Measurements from ENCODE around the gene PTGER3. TPM values are rescaled to one million over a fixed set of nuclear protein-coding genes. Genes with fewer than 3 reads are reported as not detected.

Gene PTGER3
- total RNA-seq, 4 donors from 2014 or later = 0.31 to 10.3 (median 0.57) TPM

- H3K27me3 ChIP-seq = no peaks in the 10 kb centered on the region
- 40 to 60% methylated on average over 1 of the region's 1 CpG for WGBS, 2 donors
Observed at GRCh38 chr1:70997793-70998192, 49.8 kb downstream of the PTGER3 start.

GRCh38 chr1:70994753-70995268, 52.8 kb downstream of the PTGER3 start:
- intact Hi-C loops (cut with DNase I) = no loop called here
- H3K4me3 ChIP-seq = no peak overlapping the region
- no peaks in the 10 kb centered on the region for H3K9me3 ChIP-seq
- WGBS, 2 donors = 63 to 81% methylated on average over 1 of the region's 1 CpG
- no peak overlapping the region for H3K27ac ChIP-seq
- no peaks in the 10 kb centered on the region for H3K4me1 ChIP-seq
- no peak for DNase-seq
- no peaks in the 10 kb centered on the region for H3K36me3 ChIP-seq
- no peaks in the 10 kb centered on the region for H3K27me3 ChIP-seq
- no peak for TF ChIP-seq CTCF (IDR thresholded peaks at IDR 0.05)
- no peak for TF ChIP-seq POLR2A (IDR thresholded peaks at IDR 0.05)

More at GRCh38 chr1:70997793-70998192, 49.8 kb downstream of the PTGER3 start:
- Histone ChIP-seq H3K27ac (no peak overlapping the region), H3K4me1 (no peaks in the 10 kb centered on the region), H3K36me3 (no peaks in the 10 kb centered on the region), H3K9me3 (no peaks in the 10 kb centered on the region), H3K4me3 (no peak overlapping the region)
- TF ChIP-seq CTCF (IDR thresholded peaks at IDR 0.05) (no peak), POLR2A (IDR thresholded peaks at IDR 0.05) (no peak)
- DNase-seq = no peak
- intact Hi-C loops (cut with DNase I) = no loop called here

- Histone ChIP-seq H3K4me3 (no peak overlapping the region), H3K9me3 (no peaks in the 10 kb centered on the region), H3K4me1 (no peaks in the 10 kb centered on the region), H3K27ac (no peak overlapping the region), H3K36me3 (no peaks in the 10 kb centered on the region), H3K27me3 (no peaks in the 10 kb centered on the region)
- TF ChIP-seq CTCF (IDR thresholded peaks at IDR 0.05) = no peak
- no peak for TF ChIP-seq POLR2A (IDR thresholded peaks at IDR 0.05)
- 71 to 82% methylated on average over 3 of the region's 3 CpGs for WGBS, 2 donors
- no peak for DNase-seq
- intact Hi-C loops (cut with DNase I) = no loop called here
Observed at GRCh38 chr1:70993798-70994197, 53.8 kb downstream of the PTGER3 start.

GRCh38 chr1:70992521-70992920, 55.1 kb downstream of the PTGER3 start:
- intact Hi-C loops (cut with DNase I) = no loop called here
- Histone ChIP-seq H3K9me3 (no peaks in the 10 kb centered on the region), H3K36me3 (no peaks in the 10 kb centered on the region), H3K4me1 (no peaks in the 10 kb centered on the region), H3K27me3 (no peaks in the 10 kb centered on the region), H3K27ac (no peak overlapping the region), H3K4me3 (no peak overlapping the region)
- 68 to 85% methylated on average over 2 of the region's 2 CpGs for WGBS, 2 donors
- no peak for TF ChIP-seq POLR2A (IDR thresholded peaks at IDR 0.05)
- no peak for TF ChIP-seq CTCF (IDR thresholded peaks at IDR 0.05)
- no peak for DNase-seq

GRCh38 chr1:70990469-70991253, 57.0 kb downstream of the PTGER3 start:
- DNase-seq = no peak
- Histone ChIP-seq H3K4me3 (no peak overlapping the region), H3K9me3 (no peaks in the 10 kb centered on the region), H3K36me3 (no peaks in the 10 kb centered on the region), H3K27ac (no peak overlapping the region), H3K27me3 (no peaks in the 10 kb centered on the region), H3K4me1 (no peaks in the 10 kb centered on the region)
- 35 to 53% methylated on average over 3 of the region's 3 CpGs for WGBS, 2 donors
- TF ChIP-seq CTCF (IDR thresholded peaks at IDR 0.05) (no peak), POLR2A (IDR thresholded peaks at IDR 0.05) (no peak)
- intact Hi-C loops (cut with DNase I) = no loop called here
